A549 (cell line): Measurements from ENCODE around the gene RHCE. TPM values are rescaled to one million over a fixed set of nuclear protein-coding genes. Genes with fewer than 3 reads are reported as not detected.

Source experiments
- ATAC-seq, 2 experiments: fragments of 200-7000 bp in 1 of 2; fragments of >200 bp in 1 of 2; cut with Nextera tagmentation in 1 of 2; cut with Tn5 transposase in 1 of 2; 3 replicates each; pipeline versions ENCODE4 v1.8.0 to v1.9.1; 2018 to 2020; ENCODE audit warnings: mild to moderate bottlenecking in 1 of 2, moderate library complexity in 1 of 2
- CTCF ChIA-PET: fragments of 300-600 bp; sonication (Branson Sonifier 250); formaldehyde crosslinking; extraction: SDS; loops from one replicate; lab custom pipeline; 2021; ENCODE audit warnings: antibody characterized with exemption, inconsistent platforms; lab: Yijun Ruan, JAX
- POLR2A ChIA-PET: fragments of 350-600 bp; formaldehyde crosslinking; extraction: SDS; loops from one replicate; lab custom pipeline; 2021; ENCODE audit warnings: antibody characterized with exemption, inconsistent platforms; lab: Yijun Ruan, JAX
- DNase-seq, 2 experiments: peaks; one replicate each; pipeline versions ENCODE4 v3.0.0 to v3.0.0-alpha.2; 2011 to 2016; ENCODE audit warnings: low read depth in 1 of 2, low spot score in 1 of 2
- FAIRE-seq: peaks from 2 replicates; lab custom pipeline; 2011; peaks lifted over from hg19 to GRCh38; lab: Jason Lieb, UNC
- H3K27ac ChIP-seq, 2 experiments: fragments of >200 bp; sonication (Bioruptor Twin); formaldehyde crosslinking; 3 replicates each; pipeline ENCODE4 v1.5.1; 2016 to 2017
- H3K4me1 ChIP-seq: fragments of >200 bp; sonication (Bioruptor Twin); formaldehyde crosslinking; 3 replicates; pipeline ENCODE4 v1.6.1; 2016
- H3K4me2 ChIP-seq: fragments of >200 bp; sonication (Bioruptor Twin); formaldehyde crosslinking; 3 replicates; pipeline ENCODE4 v1.6.1; 2016
- H3K4me3 ChIP-seq: fragments of >200 bp; sonication (Bioruptor Twin); formaldehyde crosslinking; 3 replicates; pipeline ENCODE4 v1.5.1; 2016
- H3K9me3 ChIP-seq: fragments of >200 bp; sonication (Bioruptor Twin); formaldehyde crosslinking; 3 replicates; pipeline ENCODE4 v1.6.1; 2016
- CBX2 ChIP-seq: fragments of 200-600 bp; sonication (generic); IDR thresholded peaks from 2 replicates; pipeline ENCODE4 v1.6.1; 2016; ENCODE audit warnings: low read depth, mild to moderate bottlenecking, borderline replicate concordance
- CEBPB ChIP-seq, 2 experiments: fragments of >200 bp in 1 of 2; sonication (Bioruptor Twin) in 1 of 2; formaldehyde crosslinking in 1 of 2; IDR thresholded peaks; 2 replicates each; pipeline ENCODE4 v1.6.1; 2012 to 2016
- CHD2 ChIP-seq: fragments of 150-350 bp; IDR thresholded peaks from 2 replicates; pipeline ENCODE4 v1.6.1; 2014; ENCODE audit warnings: low read length; ENCODE audit not compliant: partially characterized antibody
- CHD4 ChIP-seq: fragments of 200-600 bp; sonication (generic); IDR thresholded peaks from 2 replicates; pipeline ENCODE4 v1.6.1; 2016; ENCODE audit warnings: antibody characterized with exemption, mild to moderate bottlenecking, borderline replicate concordance
- EP300 ChIP-seq, 2 experiments: fragments of >200 bp; sonication (Bioruptor Twin); formaldehyde crosslinking; IDR thresholded peaks; 2 replicates in 1 of 2; 3 replicates in 1 of 2; pipeline ENCODE4 v1.6.1; 2016 to 2017
- FOSL2 ChIP-seq, 2 experiments: fragments of 450-650 bp in 1 of 2; fragments of >200 bp in 1 of 2; sonication (Bioruptor Twin) in 1 of 2; formaldehyde crosslinking; IDR thresholded peaks; 2 replicates each; pipeline versions ENCODE4 v1.5.0 to v1.6.1; 2016 to 2020; ENCODE audit warnings: mild to moderate bottlenecking in 1 of 2, moderate library complexity in 1 of 2
- HOXA7 ChIP-seq: fragments of 250-450 bp; sonication (Bioruptor Pico); IDR thresholded peaks from 2 replicates; pipeline ENCODE4 v1.5.0; 2020; ENCODE audit warnings: mild to moderate bottlenecking, moderate library complexity
- JUNB ChIP-seq: fragments of >200 bp; sonication (Bioruptor Twin); formaldehyde crosslinking; IDR thresholded peaks from 2 replicates; pipeline ENCODE4 v1.6.1; 2016
- KDM1A ChIP-seq: fragments of 200-600 bp; sonication (generic); IDR thresholded peaks from 2 replicates; pipeline ENCODE4 v1.6.1; 2016; ENCODE audit warnings: low read depth, mild to moderate bottlenecking
- MAFK ChIP-seq: fragments of 450-650 bp; IDR thresholded peaks from 2 replicates; pipeline ENCODE4 v1.6.1; 2014; ENCODE audit not compliant: partially characterized antibody
- POLR2AphosphoS2 ChIP-seq: conservative IDR thresholded peaks from 2 replicates; pipeline ENCODE4 v1.6.1; 2012; ENCODE audit warnings: low read length, improper control_type of control experiment, inconsistent platforms
- RAD21 ChIP-seq, 2 experiments: fragments of >200 bp in 1 of 2; sonication (Bioruptor Twin) in 1 of 2; formaldehyde crosslinking in 1 of 2; IDR thresholded peaks in 1 of 2; conservative IDR thresholded peaks in 1 of 2; 2 replicates in 1 of 2; 3 replicates in 1 of 2; pipeline ENCODE4 v1.6.1; 2012 to 2018; ENCODE audit warnings: inconsistent platforms in 1 of 2
- RARB ChIP-seq: fragments of 250-450 bp; sonication (Bioruptor Pico); IDR thresholded peaks from 2 replicates; pipeline ENCODE4 v1.8.0; 2021; ENCODE audit warnings: mild to moderate bottlenecking, moderate library complexity
- RFX5 ChIP-seq: fragments of 450-650 bp; IDR thresholded peaks from 2 replicates; pipeline ENCODE4 v1.7.1; 2014; ENCODE audit warnings: antibody characterized with exemption, mild to moderate bottlenecking, moderate library complexity
- SMC3 ChIP-seq: fragments of >200 bp; sonication (Bioruptor Twin); formaldehyde crosslinking; IDR thresholded peaks from 3 replicates; pipeline ENCODE4 v1.6.1; 2018; ENCODE audit warnings: inconsistent platforms
- SREBF2 ChIP-seq: fragments of 450-650 bp; IDR thresholded peaks from 2 replicates; pipeline ENCODE4 v1.6.1; 2014; ENCODE audit warnings: mild to moderate bottlenecking, moderate library complexity
- TFCP2L1 ChIP-seq: fragments of 250-450 bp; sonication (Bioruptor Pico); IDR thresholded peaks from 2 replicates; pipeline ENCODE4 v1.5.0; 2021; ENCODE audit warnings: mild to moderate bottlenecking
- ZC3H11A ChIP-seq: fragments of 450-650 bp; IDR thresholded peaks from 2 replicates; pipeline ENCODE4 v1.6.1; 2014; ENCODE audit warnings: antibody characterized with exemption, mild to moderate bottlenecking
- ZFP36 ChIP-seq: fragments of 450-650 bp; IDR thresholded peaks from 2 replicates; pipeline ENCODE4 v1.6.1; 2014; ENCODE audit warnings: borderline replicate concordance; ENCODE audit not compliant: partially characterized antibody
- ZSCAN20 ChIP-seq: fragments of 250-450 bp; sonication (Bioruptor Pico); IDR thresholded peaks from 2 replicates; pipeline ENCODE4 v1.8.0; 2022; ENCODE audit warnings: mild to moderate bottlenecking, moderate library complexity
- WGBS: methylation state at CpG from one replicate; pipeline ENCODE4 v1.1.6; 2017; ENCODE audit errors: missing lambda C conversion rate; 5-methylcytosine and 5-hydroxymethylcytosine counted together
- polyA plus RNA-seq, 4 experiments: library from polyadenylated mRNA; depleted of rRNA in 3 of 4; stranded (reverse); fragments of >200 nt; fragmentation: RNase III in 1 of 4; extraction: RNeasy Plus Mini Kit Qiagen cat#74134 plus additional on column Dnase treatment in 1 of 4; gene quantifications; 2 replicates in 3 of 4; 3 replicates in 1 of 4; pipeline ENCODE4 v1.2.3, GENCODE V29; 2011 to 2017
- TF ChIP-seq, protein P1 (sequence below): IDR thresholded peaks from 2 replicates; pipeline ENCODE4 v1.6.1; 2012; ENCODE audit warnings: low read depth, borderline replicate concordance
- TF ChIP-seq, protein P2 (sequence below): IDR thresholded peaks from 2 replicates; pipeline ENCODE4 v1.6.1; 2012
- TF ChIP-seq, protein P3 (sequence below): fragments of 450-650 bp; IDR thresholded peaks from 2 replicates; pipeline ENCODE4 v1.6.1; 2014; ENCODE audit warnings: antibody characterized with exemption
- TF ChIP-seq, protein P4 (sequence below): IDR thresholded peaks from 2 replicates; pipeline ENCODE4 v1.6.1; 2012

The RHCE gene
- polyA plus RNA-seq, 2 of the 4 experiments (the other 2 are of a cell fraction) = 0.12 TPM; not detected in 1

DNA sequence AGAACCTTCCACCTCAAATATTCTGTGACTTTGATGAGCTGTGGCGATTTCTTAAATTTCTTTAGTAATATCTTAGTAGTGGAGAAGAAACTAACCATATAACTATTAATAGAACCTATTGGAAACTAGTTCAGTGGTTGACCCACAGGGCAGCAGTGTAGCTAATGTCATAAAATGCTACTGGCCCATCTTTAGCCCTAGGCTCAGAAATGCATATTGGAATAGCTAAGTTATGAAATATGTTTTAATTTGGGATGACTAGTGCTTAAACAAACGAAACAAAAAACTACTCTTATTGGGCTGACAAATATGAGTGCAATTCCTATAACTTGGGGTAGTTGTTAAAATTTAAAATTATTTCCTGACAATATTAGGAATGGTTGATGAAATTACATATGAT, 30.3 kb upstream of the RHCE start:
- Histone ChIP-seq H3K27ac (no peak overlapping the region), H3K4me2 (no peak overlapping the region), H3K4me1 (peaks cover 8% of the 10 kb centered on the region; the same call in 1 of the 3 replicates), H3K9me3 (no peaks in the 10 kb centered on the region), H3K4me3 (no peak overlapping the region)
- ATAC-seq (no peak), FAIRE-seq (no peak), DNase-seq (no peak)
- TF ChIP-seq, protein P1, sequence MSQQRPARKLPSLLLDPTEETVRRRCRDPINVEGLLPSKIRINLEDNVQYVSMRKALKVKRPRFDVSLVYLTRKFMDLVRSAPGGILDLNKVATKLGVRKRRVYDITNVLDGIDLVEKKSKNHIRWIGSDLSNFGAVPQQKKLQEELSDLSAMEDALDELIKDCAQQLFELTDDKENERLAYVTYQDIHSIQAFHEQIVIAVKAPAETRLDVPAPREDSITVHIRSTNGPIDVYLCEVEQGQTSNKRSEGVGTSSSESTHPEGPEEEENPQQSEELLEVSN = no peak
- TF ChIP-seq CHD4 (no peak), RAD21 (conservative IDR thresholded peaks at IDR 0.05 in 1 of 2, IDR thresholded peaks at IDR 0.05 in 1 of 2) (no peak), CHD2 (no peak), JUNB (no peak), CEBPB (IDR thresholded peaks at IDR 0.05) (no peak), TFCP2L1 (CRISPR knock-in tag) (no peak), RARB (CRISPR knock-in tag) (no peak), EP300 (IDR thresholded peaks at IDR 0.05) (no peak), POLR2AphosphoS2 (no peak), HOXA7 (CRISPR knock-in tag) (no peak)
- TF ChIP-seq, protein P2, sequence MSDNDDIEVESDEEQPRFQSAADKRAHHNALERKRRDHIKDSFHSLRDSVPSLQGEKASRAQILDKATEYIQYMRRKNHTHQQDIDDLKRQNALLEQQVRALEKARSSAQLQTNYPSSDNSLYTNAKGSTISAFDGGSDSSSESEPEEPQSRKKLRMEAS = no peak
- TF ChIP-seq, protein P3, sequence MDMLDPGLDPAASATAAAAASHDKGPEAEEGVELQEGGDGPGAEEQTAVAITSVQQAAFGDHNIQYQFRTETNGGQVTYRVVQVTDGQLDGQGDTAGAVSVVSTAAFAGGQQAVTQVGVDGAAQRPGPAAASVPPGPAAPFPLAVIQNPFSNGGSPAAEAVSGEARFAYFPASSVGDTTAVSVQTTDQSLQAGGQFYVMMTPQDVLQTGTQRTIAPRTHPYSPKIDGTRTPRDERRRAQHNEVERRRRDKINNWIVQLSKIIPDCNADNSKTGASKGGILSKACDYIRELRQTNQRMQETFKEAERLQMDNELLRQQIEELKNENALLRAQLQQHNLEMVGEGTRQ = no peak
- POLR2A ChIA-PET = interaction anchor here (1.2 kb wide), 1 partner anchor 21 kb away, joined by 3 read pairs; no protein-coding TSS in a partner anchor
- WGBS = 76% methylated on average over 2 of the region's 2 CpGs
- CTCF ChIA-PET = interaction anchor here (0.6 to 1.3 kb wide), 3 partner anchors 36 to 881 kb away, joined by 3 to 5 read pairs (median 4); no protein-coding TSS in a partner anchor

DNA sequence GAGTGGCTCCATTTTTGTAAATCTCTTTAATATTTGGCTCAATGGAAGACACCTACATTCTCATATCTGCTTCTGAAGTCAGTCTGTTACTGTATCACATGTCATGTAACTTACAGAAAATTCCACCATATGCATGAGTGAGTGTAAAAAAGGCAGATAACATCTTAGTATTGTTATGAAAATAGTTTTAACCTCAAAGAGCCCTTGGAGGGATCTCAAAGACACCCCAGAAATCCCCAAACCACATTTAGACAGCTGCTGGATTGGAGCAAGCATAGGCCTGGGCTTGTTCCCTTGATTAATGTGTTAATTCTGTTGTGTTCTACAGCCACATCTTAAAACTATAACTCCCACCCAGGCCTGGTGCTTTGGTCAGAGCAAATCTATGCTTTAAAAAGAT, 26.9 kb upstream of the RHCE start:
- DNase-seq (no peak), ATAC-seq (no peak), FAIRE-seq (no peak)
- H3K4me2 ChIP-seq = no peak overlapping the region
- ChIA-PET CTCF (no interaction called here), POLR2A (no interaction called here)
- H3K4me1 ChIP-seq = peaks cover 8% of the 10 kb centered on the region; the same call in 1 of the 3 replicates
- no peak overlapping the region for H3K27ac ChIP-seq
- no peaks in the 10 kb centered on the region for H3K9me3 ChIP-seq
- H3K4me3 ChIP-seq = no peak overlapping the region
- TF ChIP-seq ZFP36 (no peak), ZC3H11A (no peak), SMC3 (no peak), SREBF2 (no peak), CBX2 (no peak), RARB (CRISPR knock-in tag) (no peak), FOSL2 (IDR thresholded peaks at IDR 0.05) (no peak), FOSL2 (CRISPR knock-in tag; IDR thresholded peaks at IDR 0.05) (no peak), RFX5 (no peak), MAFK (no peak), ZSCAN20 (no peak), KDM1A (no peak)
- TF ChIP-seq, protein P1 = no peak
- TF ChIP-seq, protein P4, sequence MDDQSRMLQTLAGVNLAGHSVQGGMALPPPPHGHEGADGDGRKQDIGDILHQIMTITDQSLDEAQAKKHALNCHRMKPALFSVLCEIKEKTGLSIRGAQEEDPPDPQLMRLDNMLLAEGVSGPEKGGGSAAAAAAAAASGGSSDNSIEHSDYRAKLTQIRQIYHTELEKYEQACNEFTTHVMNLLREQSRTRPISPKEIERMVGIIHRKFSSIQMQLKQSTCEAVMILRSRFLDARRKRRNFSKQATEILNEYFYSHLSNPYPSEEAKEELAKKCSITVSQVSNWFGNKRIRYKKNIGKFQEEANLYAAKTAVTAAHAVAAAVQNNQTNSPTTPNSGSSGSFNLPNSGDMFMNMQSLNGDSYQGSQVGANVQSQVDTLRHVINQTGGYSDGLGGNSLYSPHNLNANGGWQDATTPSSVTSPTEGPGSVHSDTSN = no peak
